HG02759 (cell line): ENCODE results near the gene PPM1B.
"Not testable (repeated sequence)": the region's sequence is repeated elsewhere in the genome, so short reads cannot be mapped to it uniquely, and the experiment has no call there.

Source experiments
- ATAC-seq: cut with Tn5 transposase; IDR thresholded peaks from one replicate; pipeline ENCODE4 v1.9.1; 2021; ENCODE audit warnings: mild to moderate bottlenecking, moderate library complexity; ENCODE audit not compliant: unreplicated experiment

The PPM1B gene

GRCh38 chr2:44195714-44196113 lies 27.0 kb downstream of the PPM1B start:
- no peak for ATAC-seq

GRCh38 chr2:44197816-44198215 lies 29.1 kb downstream of the PPM1B start:
- no peak for ATAC-seq

DNA sequence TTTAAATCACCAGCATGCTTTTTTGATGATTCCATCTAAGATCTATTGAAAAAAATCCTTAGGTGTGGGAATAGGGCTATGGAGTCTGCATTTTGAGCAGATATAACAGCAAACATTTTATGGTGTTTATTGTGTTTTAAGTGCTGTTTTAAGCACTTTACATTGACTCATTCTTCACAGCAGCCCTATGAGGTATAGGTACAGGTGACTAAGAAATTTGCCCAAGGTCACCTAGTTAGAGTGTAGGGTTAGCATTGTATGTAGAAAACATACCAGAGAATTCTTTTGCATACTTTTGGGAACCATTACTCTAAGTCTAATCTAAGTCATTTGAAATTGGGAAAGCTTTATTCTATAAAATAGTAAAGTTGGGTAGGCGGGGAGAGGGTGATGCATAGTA lies 31.3 kb downstream of the PPM1B start:
- ATAC-seq = no peak

- ATAC-seq = no peak
Measured at GRCh38 chr2:44200759-44201158, 32.1 kb downstream of the PPM1B start.

DNA sequence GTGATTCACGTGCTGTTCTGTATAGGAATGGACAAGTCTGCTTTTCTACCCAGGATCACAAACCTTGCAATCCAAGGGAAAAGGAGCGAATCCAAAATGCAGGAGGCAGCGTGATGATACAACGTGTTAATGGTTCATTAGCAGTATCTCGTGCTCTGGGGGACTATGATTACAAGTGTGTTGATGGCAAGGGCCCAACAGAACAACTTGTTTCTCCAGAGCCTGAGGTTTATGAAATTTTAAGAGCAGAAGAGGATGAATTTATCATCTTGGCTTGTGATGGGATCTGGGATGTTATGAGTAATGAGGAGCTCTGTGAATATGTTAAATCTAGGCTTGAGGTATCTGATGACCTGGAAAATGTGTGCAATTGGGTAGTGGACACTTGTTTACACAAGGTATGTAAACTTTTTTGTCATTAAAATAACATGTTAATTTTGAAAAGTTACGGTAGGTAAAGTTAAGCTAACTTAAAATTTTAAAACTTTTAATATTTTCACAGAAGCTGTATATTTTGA lies 33.0 kb downstream of the PPM1B start:
- ATAC-seq = no peak

DNA sequence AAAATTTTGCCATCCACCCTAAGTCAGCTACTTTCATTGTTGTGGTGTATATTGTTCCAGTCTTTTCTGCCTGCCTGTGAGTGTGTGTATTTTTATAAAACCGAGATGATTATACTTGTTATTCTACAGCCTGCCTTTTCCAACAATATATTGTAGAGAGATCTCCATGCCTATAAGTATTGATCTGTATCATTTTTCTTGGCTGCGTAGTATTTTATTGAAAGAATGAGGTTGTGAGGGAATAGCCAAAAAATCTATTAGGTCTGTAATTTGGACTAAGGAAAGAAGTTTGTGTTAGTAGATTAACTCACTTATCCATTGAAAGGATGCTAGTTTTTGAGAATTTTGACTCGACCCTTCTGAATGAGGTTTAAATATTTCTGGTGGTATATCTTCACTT lies 34.9 kb downstream of the PPM1B start:
- no peak for ATAC-seq

GRCh38 chr2:44205169-44205568 lies 36.5 kb downstream of the PPM1B start:
- ATAC-seq = no peak

GRCh38 chr2:44207102-44207501 lies 38.4 kb downstream of the PPM1B start:
- no peak for ATAC-seq

GRCh38 chr2:44207648-44208047 lies 39.0 kb downstream of the PPM1B start:
- not testable (repeated sequence) for ATAC-seq

- no peak for ATAC-seq
Measured at GRCh38 chr2:44210362-44210761, 41.7 kb downstream of the PPM1B start.

DNA sequence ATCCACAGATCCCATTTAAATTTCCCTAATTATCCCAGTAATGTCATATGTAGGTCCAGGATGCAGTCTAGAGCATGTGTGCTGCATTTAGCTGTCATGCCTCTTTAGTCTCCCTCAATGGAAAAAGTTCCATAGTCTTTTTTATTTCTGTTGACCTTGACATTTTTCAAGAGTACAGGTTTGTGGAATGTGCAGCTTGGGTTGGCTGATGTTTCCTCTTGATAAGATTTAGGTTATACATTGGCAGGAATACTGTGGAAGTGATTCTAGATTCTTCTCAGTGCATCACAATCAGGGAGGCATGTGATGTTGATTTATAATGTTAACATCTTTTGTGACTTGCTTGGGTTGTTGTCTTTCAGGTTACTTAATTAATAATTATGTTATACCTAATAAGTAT lies 42.5 kb downstream of the PPM1B start:
- ATAC-seq = no peak

DNA sequence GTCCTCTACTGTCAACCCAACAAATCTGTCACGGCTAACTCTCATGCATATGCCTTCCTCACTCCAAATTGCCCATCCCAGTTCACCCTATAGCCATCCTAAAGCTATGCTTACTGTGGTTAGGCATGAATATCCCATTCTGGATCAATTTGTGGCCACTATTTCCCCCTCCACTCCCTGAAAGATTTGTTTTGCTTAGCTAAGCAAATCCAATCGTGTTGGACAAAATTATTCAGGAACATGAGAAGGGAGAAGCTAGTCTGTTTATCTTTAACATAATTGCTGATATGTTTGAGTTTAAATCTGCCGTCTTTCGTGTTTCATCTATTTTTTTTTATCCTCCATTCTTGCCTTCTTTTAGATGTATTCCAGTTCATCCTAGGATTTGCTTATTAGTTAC lies 43.6 kb downstream of the PPM1B start:
- ATAC-seq = no peak

DNA sequence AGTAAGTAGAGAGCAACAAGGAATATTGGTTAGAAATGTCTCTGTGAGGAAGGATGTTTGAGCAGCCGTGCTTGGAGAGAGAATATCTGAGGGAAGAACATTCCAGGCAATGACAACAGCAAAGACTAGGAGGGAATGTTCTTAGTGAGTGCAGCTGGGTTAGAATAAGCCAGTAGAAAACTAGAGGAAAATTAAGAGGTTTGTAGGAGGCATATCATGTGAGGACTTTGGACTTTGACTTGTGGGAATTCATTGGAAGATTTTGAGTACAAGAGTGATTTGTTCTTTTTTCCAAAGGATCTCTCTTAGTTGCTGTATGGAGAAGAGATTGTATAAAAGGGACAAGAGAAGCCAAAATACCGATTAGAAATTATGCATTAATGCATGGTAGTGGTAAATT lies 47.2 kb downstream of the PPM1B start:
- ATAC-seq = no peak

DNA sequence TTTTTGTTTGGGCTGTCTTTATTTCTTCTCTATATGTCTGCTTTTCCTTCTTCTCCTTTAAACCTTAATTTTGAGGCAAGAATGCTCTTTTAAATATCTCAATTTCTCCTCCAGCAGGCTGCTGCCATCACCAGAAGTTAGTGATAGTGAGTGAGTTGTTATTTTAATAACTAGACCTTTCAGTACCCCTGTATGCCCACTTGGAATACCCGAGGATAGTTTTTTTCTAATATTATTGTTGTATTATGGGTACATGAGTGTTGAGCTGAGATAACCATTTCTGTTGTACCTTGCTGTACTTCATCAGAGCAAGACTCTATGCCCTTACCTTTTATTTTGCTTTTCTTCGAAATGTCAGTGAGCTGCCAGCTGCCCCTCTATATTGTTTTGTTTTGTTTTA lies 50.1 kb downstream of the PPM1B start:
- ATAC-seq = no peak

DNA sequence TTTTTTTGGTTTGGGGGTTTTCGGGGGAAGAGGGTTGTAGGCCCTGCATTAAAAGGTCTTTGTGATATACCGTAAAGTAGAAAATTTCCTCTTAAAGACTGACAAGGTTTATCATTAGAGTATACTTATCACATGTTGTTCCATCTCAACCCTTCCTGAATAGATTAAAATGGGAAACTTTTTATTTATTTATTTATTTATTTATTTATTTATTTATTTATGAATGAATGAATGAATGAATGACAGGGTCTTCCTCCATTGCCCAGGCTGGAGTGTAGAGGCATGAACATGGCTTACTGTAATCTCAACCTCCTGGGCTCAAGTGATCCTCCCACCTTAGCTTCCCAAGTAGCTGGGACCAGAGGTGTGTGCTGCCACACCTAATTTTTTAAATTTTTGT lies 58.1 kb downstream of the PPM1B start:
- no peak for ATAC-seq

DNA sequence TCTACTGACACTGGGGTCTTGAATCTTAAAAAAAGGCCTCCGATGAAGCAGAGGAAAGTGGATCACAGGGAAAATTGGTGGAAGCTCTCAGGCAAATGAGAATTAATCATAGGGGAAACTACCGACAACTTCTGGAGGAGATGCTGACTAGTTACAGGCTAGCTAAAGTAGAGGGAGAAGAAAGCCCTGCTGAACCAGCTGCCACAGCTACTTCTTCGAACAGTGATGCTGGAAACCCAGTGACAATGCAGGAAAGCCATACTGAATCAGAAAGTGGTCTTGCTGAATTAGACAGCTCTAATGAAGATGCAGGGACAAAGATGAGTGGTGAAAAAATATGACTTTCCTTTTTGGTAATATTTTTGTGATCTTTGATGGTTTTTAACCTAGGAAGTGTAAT lies 61.7 kb downstream of the PPM1B start:
- no peak for ATAC-seq

DNA sequence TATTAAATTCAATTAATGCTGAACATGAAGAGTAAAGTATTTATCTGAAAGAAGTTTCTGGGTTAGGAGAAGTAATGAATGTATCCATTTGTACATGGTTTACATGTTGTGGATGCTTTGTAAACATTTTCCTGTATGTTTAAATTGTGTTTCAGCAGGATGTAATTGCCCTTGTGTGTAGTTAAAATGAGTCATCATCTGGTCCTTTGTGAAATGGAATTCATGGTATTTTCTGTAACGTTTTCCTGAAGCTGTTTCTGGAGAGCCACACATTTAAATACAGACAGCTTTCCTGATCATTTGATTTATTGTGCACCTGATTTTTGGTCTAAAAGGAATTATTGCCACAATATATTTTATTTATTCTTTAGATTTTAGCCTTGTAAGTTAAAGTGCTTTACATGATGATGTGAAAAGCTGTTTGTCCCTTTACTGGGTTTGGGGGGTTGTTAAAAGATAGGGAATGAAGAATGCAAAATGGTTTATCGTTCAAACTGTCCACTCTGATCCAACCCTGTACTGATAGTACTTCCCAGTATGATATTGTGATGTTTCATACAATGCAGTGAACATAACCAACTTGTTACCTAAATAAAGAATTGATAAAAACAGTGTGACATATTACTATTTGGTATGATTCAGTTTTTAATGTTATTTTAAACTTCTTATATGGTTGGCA lies 64.9 kb downstream of the PPM1B start:
- no peak for ATAC-seq

DNA sequence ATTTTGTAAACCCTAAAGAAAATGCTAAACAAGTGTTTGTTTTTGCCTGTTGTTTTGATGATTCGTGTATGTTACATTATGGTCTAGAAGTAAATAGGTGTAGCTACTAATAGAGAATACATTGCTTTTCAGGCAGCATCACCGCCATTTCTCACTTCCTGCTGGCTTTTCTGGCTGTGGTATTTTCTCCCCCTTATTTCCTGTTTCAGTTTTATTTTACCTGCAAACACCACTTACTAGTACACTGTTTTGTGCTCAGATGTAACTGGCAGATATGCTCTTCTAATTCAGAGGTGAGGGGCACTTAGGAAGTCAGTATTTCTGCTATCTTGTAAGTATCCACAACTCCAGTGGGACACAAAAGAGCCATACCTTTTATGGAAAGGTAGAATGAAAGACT lies 68.5 kb downstream of the PPM1B start:
- no peak for ATAC-seq

DNA sequence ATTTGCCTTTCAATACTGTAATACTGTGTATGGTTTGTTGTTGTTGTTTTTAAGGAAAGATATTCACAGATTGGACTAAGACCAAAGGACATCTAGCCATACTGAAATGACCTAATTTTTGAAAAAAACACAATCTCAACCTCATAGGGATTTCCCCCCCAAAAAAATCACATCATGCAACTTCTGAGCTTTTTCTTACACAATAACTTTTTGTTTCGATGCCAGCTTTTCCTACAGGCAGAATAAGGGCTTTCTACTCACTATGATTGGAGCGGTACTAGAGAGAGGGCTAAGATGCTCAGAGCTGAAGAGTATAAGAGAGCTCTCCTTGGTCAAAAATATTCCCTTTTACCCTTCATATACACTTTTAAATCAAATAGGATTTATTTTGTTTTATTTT lies 74.2 kb downstream of the PPM1B start:
- ATAC-seq = no peak

- no peak for ATAC-seq
Measured at GRCh38 chr2:44244135-44244871, 75.6 kb downstream of the PPM1B start.

GRCh38 chr2:44245083-44245861 lies 76.6 kb downstream of the PPM1B start:
- ATAC-seq = no peak

DNA sequence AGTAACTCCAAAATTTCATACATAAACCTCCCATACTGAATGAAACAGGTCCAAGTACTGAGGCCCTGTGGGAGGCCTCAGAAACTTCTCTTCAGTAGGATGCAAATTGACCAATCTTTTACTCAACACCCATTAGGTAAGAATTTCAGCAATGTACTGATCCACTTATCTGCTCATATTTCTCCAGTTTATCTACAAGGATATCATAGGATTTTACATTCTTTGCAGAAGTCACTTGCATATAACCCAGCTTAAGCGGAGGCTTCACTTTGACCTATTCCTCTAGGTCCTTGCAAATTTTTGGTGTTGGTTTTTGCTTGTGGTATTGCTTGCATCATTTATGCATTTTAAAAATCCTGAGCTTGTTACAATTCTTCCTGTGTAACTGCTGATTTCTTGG lies 77.8 kb downstream of the PPM1B start:
- ATAC-seq = no peak
